Middle frontal gyrus (tissue), 1 donor: Measurements from ENCODE around the gene BPIFA1.

Experiments
- DNase-seq: peaks from one replicate; pipeline ENCODE4 v3.0.0-alpha.2; 2015; ENCODE audit warnings: low spot score; ENCODE audit errors: extremely low spot score

Gene BPIFA1

GRCh38 chr20:33239979-33240736, 4.4 kb downstream of the BPIFA1 start:
- DNase-seq: no peak

GRCh38 chr20:33240923-33241322, 5.1 kb downstream of the BPIFA1 start:
- DNase-seq: no peak

DNA sequence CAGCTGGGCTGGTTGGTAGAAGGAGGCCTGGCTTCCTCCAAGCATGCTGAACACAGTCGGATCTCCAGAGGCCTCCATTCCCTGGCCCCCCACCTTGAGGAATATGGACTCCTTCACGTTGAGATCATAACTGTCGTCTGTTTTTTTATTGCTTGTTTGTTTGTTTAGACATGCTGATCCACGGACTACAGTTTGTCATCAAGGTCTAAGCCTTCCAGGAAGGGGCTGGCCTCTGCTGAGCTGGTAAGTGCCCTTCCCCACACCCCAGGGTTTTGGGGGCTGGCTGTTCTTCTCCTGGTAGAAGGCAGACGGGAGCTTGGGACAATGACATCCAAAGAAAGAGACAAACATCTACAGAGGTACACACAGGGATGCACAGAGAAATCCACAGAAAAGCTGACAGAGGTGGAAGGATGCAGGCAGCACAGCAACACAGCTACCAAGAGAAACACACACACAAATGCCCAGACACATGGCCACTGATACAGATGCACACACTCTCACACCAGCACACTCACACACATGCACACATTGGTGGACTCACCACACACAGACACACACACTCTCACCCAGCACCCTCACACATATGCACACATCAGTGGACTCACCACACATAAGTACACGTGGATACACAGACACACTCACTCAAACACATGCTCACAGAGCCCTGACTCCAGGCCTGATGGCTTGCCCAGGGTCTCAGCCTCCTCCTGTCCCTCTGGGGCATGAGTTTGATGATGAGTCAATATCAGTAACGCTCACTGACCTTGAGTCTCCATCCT, 6.7 kb downstream of the BPIFA1 start:
- DNase-seq: no peak

DNA sequence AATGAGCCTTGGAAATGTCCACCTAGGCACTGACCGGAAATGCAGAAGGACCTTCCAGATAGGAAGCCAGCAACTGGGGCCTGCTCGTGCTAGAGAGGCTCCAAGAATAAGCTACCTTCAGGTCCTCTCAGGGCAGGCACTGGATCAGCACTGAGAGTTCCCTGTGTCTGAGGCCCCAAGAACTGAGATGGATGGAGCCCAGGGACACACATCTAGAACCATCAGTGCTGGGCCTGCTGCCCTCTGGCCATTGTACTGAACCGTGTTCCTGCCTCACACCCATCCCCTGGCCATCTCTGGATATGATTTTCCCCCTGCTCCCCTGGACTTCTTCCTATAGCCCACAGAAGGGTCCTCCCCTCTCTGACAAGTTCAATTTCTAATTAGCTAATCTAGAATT, 10.3 kb downstream of the BPIFA1 start:
- no peak for DNase-seq

DNA sequence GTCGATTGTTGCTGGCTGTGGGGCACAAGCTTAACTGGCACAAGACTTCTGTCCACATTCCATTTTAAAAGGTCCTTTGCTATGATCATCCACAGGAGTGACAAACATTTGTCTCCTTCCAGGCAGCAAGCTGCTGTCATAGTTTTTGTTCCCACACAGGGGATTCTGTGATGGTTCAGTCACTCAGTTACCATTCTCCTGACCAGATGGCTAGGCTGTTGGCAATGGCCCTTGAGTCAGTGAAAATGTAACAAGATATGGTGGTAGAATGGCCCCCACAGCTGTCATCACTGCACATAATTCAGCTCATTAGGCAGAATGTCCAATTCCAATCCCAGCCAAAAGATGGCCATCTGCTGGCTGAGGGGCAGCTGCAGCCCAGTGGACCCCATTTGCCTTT, 13.7 kb downstream of the BPIFA1 start:
- no peak for DNase-seq

DNA sequence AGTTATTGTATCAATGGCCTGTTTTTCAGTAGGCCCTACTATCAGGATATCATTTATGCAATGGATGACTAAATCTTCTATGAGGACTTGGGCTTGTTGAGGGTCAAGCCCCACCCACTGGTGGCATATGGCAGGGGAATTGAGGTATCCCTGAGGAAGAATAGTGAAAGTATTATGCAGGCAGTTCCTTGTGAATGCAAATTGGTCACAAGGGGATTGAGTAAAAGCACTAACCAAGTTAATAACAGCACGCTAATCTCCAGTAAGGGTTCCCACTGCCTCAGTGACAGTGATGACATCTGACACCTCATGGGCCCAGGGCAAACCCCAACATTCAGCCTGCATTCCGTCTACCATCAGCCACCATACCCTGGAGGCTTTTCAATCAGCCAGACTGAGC, 14.9 kb downstream of the BPIFA1 start:
- no peak for DNase-seq

DNA sequence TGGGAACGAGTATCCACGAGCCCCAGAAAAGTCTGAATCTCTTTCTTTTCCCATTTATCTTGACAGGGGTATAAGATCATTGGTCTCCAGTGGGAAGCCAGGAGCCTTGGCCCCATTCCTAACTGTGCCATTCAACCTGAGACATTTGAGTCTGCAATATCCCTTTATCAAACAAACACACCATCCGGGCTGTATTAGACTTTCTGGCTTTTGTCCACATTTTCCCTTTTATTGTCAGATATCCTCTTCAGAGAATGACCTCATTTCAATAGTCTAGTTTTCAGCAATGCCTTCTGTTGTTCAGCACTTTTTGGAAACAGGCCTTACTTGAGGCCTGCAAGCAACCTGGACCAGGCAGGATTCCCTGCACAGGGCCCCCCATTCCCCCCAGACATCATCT, 15.7 kb downstream of the BPIFA1 start:
- no peak for DNase-seq

GRCh38 chr20:33252460-33252859, 16.7 kb downstream of the BPIFA1 start:
- DNase-seq: no peak

DNA sequence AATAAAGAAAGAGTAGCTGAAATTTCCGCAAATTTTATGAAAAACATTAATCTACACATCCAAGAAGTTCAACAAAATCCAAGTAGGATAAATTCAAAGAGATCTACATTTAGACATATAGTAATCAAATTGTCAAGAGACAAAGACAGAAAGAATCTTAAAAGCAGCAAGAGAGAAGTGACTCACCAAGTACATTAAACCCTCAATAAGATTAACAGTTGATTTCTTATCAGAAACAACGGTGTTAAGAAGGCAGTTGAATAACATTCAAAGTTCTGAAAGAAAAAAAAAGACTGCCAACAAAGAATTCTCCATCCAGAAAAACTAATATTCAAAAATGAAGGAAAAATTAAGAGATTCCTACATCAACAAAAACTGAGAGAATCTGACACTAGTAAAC, 19.2 kb downstream of the BPIFA1 start:
- DNase-seq: no peak

DNA sequence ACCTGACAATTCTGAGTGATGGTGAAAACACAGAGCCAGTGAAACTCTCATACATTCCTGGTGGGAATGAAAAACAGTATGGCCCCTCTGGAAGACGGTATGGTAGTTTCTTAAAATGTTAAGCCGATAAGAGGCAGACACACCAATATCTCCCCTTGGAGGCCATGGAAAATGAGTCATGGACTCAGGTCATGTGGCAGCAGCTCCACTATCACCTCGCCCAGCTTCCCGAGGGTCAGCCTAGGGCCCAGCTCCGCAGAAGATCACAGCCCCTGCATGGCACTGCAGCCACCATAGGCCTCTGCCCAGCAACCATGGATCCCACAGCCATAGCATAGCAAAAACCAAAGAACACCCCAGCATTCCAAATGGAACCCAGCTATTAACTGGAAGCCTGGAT, 21.4 kb downstream of the BPIFA1 start:
- DNase-seq: no peak

GRCh38 chr20:33259371-33259770, 23.6 kb downstream of the BPIFA1 start:
- no peak for DNase-seq

DNA sequence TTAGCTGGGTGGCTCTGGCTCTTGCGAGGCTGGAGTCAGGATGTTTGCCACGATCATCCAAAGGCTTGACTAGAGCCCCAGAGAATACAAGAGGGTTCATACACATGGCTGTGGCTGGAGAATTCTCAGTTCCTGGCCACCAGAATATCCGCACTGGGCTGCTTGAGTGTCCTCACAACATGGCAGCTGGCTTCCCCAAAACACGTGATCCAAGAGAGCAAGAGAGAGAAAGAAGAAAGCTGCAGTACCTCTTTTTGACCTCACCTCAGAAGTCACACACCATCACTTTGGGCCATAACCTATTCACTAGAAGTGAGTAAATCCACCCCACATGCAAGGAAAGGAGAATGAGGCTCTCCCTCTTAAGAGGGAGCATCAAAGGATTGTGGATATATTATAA, 25.7 kb downstream of the BPIFA1 start:
- DNase-seq: no peak

DNA sequence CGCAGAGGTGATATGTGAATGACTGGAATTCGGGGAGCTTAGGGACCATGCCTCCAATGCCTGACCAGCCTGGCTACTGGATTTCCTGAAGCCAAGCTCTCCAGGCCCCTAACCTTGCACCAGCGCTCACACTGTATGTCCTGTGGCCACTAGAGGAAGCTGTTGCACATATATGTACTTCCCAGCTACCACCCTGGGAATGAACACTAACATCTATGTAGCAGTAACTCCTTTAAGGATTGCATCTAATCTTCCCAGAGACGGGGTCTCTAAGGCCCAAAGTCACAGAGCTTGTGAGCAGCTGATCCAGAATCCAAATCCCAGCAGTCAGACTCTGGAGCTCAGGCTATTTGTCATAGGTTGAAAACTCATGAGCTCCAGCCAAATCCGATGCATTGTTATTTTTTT, 26.9 kb downstream of the BPIFA1 start:
- no peak for DNase-seq

GRCh38 chr20:33263784-33264183, 28.0 kb downstream of the BPIFA1 start:
- DNase-seq: no peak

DNA sequence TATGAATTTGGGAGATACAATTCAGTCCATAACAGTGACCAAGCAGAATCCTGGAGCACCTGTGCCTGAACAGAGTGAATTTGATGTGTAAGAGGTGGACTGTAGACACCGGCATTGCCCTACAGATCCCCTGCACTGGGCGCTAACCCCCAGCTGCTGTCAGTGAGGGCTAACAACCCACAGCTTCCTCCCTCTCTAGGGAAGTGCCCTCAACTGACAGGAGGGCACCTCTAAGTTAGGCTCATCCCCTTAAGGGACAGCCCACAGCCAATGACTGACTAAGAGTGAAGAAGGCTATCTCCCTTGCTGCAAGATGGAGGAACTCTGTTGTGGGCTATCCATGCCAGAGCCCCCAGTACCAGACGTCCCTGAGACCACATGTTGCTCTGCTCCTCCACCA, 31.9 kb downstream of the BPIFA1 start:
- DNase-seq: no peak

DNA sequence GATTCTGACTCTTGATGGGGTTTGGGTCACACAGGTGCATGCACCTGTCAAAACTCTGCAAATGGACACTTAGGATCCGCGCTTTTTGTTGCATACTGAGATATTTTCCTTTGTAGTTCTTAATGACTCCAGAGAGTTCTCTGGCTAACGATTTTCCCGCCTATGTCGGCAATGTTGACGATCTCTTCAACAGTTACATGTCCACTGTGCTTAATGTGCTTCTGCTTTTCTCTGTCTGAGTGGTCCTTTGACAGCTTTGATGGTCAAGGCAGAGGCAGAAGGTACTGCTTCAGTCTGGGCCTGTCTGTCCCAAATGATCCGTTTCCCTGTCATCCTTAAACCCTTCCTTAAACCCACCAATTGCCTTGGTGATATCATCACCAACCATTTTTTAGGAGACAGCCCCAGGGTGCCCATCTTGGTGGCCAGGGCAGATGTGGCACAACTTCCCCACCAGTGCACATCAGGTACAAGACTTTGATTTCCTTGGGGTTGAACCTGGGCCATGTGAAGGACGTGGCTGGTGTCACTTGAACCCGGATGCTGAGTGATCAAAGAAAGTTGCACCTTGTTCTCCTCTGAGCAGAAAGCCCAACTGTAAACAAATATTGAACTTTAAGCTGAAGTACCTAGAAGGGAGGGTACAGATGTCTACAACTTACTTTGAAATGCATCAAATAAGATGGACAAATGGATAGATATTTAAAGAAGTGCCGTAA, 36.5 kb downstream of the BPIFA1 start:
- DNase-seq: no peak

GRCh38 chr20:33273117-33273851, 37.5 kb downstream of the BPIFA1 start:
- DNase-seq: peak; percentile 32

GRCh38 chr20:33275215-33275614, 39.4 kb downstream of the BPIFA1 start:
- no peak for DNase-seq

DNA sequence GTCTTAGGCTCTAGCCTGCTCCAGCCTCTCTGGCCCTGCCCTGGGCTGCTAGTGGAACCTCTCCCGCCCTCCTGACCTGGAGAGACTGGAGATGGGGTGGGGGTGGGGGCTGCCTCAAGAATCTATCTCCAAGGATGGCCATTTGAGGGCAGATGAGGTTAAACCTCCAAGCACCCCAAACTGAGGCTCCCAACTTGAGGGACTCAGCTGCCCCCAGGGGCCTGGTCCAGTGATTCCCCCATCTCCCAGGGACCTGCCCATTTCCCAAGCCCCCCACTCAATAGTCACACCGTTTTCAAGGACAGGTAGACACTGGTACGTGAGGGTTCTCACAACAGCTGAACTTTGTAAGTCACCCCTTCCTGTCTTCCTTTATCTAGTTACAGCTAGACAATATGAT, 40.1 kb downstream of the BPIFA1 start:
- DNase-seq: no peak

- DNase-seq: no peak
Measured at GRCh38 chr20:33276303-33277113, 40.7 kb downstream of the BPIFA1 start.
